ENCODE data around the gene MCAM.
A peak's percentile ranks its signal among the peaks of the same experiment; 100 is the strongest.

Gene MCAM

DNA sequence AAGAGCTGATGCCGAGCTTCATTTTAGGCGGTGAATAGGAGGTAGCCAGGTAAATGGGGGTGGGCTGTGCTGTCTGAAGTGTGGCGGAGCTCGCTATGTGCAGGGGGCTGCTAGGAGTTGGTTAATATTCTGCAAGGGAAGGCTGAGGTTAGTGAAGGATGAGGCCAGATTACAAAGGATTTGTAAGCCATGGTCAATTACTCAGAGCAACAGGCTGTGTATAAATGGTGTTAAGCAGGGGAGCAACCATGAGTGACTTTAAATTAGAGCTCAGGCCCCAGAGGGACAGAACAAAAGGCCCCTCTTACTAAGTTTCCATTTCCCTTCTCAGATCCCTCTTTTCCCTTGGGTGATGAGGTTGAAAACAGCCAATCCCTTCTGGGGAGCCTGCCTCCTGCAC lies 7.3 kb upstream of the MCAM start:
- DNase-seq = no peak

- peak; percentile 83 for DNase-seq
These were observed 6.7 kb upstream of the MCAM start for GRCh38 chr11:119323532-119324033.

DNA sequence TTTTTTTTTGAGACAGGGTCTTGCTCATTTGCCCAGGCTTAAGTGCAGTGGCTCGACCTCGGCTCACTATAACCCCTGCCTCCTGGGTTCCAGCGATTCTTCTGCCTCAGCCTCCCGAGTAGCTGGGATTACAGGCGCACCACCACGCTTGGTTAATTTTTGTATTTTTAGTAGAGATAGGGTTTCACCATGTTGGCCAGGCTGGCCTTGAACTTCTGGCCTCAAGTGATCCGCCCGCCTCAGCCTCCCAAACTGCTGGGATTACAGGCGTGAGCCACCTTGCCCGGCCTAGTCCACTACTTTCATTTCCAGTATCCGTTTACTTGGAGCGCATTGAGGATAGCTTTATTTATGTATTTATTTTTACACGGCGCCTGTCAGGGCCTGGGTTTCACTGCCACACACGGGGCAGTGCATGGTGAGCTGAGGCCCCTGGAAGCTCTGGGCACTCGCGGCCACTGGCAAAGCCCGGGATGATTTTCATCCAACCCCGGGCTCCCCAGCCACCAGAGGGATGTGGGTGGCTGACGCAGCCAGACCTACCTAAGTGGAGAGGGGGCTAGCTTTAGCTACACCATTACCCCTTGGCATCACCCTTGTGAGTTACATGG lies 6.1 kb upstream of the MCAM start:
- no peak for DNase-seq

DNA sequence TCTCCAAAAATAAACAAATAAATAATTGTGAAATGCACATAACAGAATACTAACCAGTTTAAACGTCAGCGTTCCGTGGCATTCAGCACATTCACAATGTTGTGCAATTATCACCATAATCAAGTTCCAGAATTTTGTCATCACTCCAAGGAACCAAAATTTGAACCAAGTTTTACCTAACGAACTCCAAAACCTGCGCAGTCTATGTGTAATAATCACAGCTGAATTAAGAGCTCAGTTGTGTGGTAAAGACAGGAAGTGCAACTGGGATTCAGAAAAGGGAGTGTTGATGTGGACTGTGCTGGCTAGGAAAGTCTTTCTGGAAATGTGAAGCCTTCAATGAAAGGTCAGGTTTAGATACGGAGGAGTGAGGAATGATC lies 5.4 kb upstream of the MCAM start:
- DNase-seq = no peak

- peak; percentile 83 for DNase-seq
These were observed 4.0 kb upstream of the MCAM start for GRCh38 chr11:119320776-119321524.

GRCh38 chr11:119320240-119320775 lies 3.4 kb upstream of the MCAM start:
- peak; percentile 75 for DNase-seq

- DNase-seq = no peak
These were observed 2.8 kb upstream of the MCAM start for GRCh38 chr11:119319700-119320239.

GRCh38 chr11:119319136-119319699 lies 2.3 kb upstream of the MCAM start:
- DNase-seq = no peak

DNA sequence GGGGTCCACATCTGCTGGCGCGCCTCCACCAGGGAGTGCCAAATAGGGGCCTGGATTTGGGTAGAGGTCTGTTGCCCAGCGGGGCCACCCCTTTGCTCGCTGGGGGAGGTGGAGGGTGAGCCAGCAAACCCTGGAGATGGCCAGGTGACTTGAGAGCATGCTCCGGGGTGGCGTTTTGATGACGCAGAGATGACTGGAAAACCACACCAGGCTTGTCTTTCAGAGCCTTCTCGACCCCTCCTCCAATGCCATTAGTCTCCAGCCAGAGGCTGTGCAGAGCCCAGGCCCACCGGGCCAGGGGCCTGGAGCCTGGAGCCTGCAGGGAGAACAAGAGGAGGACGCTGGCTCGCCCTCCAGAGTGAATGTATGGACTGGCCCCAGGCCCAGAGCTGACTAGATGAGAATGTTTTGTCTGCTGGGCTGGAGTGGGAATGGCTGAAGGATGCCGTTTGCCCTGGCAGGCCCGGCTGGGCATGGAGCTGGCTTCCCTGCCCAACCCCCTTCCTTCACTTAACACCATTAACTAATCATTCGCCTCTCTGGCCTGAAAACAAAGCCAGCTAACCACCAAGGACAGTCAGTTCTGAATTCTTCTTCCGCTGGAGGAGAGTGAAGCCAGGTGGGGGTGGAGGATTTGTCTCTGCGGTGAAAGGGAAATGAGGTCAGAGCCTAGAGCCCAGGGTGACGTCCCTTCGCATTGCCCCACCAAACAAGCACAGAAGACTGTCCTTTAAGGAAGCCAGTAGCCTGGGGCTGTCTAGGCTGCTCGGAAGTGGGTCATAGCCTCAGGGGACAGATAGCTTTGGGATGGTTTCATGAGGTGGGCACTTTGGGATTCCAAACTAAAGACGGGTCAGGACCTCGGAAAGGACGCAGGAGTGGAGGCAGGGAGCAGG lies 1.6 kb upstream of the MCAM start:
- peak; percentile 76 for DNase-seq

GRCh38 chr11:119317592-119318239 lies 786 bp upstream of the MCAM start:
- no peak for DNase-seq

GRCh38 chr11:119316016-119316728 lies 758 bp downstream of the MCAM start:
- peak; percentile 75 for DNase-seq

DNA sequence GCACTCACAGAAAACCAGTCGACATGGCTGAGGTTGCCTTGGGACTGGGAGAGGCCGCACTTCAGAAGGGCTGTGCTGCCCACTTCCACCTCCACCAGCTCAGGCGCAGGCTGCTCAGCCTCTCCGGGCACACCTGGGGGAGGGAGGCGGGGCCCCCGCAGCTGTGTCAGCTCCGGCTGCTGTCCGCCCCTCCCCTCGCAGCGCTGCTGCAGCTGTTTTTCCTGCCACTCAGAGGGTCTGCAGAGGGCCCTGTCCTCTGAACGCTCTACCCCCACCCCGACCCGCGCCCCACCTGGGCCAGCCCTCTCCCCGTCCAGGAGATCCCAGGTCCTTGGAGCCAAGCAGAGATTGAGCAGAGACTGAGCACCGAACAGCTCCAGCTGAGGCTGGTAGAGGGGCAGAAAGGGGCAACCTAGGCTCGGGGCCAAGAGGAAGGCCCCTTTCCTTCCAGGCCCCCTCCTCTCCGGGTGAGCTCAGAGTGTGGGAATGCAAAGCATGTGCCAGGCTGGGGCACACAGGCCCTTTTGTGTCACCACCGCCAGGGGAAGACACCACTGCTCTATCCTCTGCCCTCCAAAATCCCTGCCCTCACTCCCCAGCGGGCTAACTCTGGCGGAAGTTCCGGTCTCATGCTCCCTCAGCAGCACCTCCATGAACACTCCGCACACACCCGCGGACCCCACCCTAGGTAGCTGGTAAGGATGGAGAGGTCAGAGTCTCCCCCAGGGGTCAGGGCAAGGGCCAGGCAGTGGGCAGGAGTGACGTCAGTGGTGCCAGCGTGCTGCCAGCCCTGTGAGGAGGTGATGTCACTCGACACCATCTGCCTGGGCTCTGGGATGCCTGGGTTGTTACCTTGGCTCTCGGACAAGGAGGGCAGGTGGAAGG lies 1.6 kb downstream of the MCAM start:
- DNase-seq = peak; percentile 83

- no peak for DNase-seq
These were observed 2.2 kb downstream of the MCAM start for GRCh38 chr11:119314726-119315125.

DNA sequence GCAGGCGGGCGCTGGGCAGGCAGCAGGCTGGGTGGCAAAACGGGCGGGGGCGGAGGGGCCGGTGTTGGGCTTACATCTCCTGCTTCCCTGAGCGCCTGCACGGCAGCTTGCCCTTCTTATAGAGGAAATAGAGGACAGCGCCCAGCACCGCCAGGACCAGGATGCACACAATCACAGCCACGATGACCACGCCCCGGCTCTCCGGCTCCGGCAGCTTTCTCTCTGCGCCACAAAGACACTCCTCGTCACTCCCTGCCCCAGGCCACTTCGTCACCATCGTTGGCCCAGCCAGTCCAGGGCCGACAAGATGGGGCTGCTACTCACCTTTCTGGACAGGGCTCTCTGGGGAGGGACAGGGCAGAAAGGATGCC lies 6.3 kb downstream of the MCAM start:
- DNase-seq = no peak

DNA sequence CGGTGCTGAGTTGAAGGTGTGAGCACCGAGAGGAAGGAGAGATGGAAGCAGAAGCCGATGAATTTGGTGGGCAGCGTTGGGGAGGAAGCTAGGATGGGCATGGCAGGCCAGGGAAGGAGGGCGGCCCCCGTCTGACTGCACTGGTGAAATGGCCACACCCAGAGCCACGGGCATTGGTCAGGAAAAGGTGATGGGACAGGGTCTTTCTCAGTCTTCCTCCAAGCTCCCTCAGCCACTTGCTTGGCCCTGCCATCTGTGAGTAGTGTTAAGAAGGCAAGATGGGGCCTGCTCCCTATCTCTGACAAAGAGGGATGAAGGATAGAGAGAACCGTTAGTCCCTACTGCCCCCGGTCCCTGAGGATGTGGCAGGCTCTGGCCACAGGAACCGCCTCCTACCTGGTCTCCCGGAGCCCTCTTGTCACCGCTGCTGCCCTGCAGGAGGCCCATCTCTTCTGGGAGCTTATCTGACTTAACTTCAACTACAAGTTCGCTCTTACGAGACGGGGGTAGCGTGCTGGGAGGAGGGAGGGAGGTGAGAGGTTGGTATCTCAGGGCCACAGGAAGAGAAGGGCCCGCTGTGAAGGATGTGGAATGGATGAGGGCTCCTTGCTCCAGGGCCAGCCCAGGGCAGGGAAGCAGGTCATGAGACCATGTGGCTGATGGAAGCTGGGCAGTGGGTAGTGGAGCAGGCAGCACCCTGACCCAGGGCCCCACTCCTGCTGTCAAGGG lies 6.8 kb downstream of the MCAM start:
- no peak for DNase-seq

- DNase-seq = no peak
These were observed 7.5 kb downstream of the MCAM start for GRCh38 chr11:119309411-119309810.

- DNase-seq = no peak
These were observed 9.0 kb downstream of the MCAM start for GRCh38 chr11:119307974-119308373.

DNA sequence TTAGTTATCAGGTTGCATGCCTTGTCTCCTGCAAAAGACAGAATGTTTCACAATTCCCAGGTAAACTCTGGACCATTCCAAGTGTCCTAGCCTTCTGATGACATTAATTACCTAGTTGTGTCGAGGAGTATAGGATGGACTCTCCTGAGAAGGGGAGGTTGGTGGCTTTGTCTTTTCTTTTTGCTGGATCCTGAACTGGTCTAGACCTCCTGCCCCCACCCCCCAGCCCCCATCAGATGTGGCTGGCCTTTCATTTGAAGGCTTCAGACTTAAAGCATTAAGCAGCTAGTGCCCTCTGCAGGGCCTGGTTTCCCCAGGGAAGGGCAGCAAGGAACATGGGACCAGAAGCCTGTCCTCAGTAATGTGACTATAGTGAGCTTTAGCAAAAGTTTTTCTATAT lies 9.7 kb downstream of the MCAM start:
- DNase-seq = no peak

- DNase-seq = no peak
These were observed 10.5 kb downstream of the MCAM start for GRCh38 chr11:119306373-119306890.

All from right hindlimb (tissue), 1 donor.